ENCODE results near the gene KIAA1755.

DNA sequence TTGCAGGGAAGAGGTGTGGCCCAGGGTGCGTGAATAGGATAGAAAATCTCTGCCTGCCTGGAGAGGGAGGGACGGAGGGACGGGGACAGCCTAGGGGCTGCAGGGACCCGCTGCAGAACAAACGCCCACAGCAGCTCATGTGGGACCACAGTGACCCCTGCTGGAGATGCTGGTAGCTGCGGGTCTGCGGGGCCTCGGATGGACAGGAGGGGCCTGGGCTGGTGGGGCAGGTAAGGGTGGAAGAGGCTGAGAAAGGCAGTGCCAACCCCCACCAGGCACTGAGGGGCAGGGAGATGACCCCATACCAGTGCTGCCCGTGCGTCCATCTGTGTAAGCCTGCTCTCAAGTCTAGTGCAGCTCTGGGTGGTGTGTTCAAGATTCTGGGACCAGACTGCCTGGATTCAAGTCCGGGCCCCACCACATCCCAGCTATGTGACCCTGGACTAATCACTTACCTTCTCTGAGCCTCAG, 39.4 kb downstream of the KIAA1755 start:
- TF ChIP-seq, protein P1, sequence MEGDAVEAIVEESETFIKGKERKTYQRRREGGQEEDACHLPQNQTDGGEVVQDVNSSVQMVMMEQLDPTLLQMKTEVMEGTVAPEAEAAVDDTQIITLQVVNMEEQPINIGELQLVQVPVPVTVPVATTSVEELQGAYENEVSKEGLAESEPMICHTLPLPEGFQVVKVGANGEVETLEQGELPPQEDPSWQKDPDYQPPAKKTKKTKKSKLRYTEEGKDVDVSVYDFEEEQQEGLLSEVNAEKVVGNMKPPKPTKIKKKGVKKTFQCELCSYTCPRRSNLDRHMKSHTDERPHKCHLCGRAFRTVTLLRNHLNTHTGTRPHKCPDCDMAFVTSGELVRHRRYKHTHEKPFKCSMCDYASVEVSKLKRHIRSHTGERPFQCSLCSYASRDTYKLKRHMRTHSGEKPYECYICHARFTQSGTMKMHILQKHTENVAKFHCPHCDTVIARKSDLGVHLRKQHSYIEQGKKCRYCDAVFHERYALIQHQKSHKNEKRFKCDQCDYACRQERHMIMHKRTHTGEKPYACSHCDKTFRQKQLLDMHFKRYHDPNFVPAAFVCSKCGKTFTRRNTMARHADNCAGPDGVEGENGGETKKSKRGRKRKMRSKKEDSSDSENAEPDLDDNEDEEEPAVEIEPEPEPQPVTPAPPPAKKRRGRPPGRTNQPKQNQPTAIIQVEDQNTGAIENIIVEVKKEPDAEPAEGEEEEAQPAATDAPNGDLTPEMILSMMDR (conservative IDR thresholded peaks at IDR 0.05) = peak; percentile 97
- TF ChIP-seq EZH2 (IDR thresholded peaks at IDR 0.05; ENCODE audit: low read depth) = no peak

Measured in PC-9 (cell line).